Neural cell (in vitro differentiated cells): Measurements from ENCODE around the gene WIZ. TPM values are rescaled to one million over a fixed set of nuclear protein-coding genes. Genes with fewer than 3 reads are reported as not detected.

Source experiments
- H2AFZ ChIP-seq: fragments of 200-600, 300-800 bp; sonication (generic), shearing (Covaris generic); 2 replicates; pipeline ENCODE4 v1.6.0; 2014; ENCODE audit warnings: low read depth, mild to moderate bottlenecking, antibody characterized with exemption, low read length, moderate library complexity
- H3F3A ChIP-seq: fragments of 200-600 bp; shearing (Covaris generic); 2 replicates; pipeline ENCODE4 v1.6.1; 2016; ENCODE audit warnings: mild to moderate bottlenecking, moderate library complexity, mixed read lengths, antibody characterized with exemption, low read length; ENCODE audit not compliant: insufficient read depth, poor library complexity, severe bottlenecking
- H3K27ac ChIP-seq: fragments of 200-600, 300-800 bp; sonication (generic), shearing (Covaris generic); 2 replicates; pipeline ENCODE4 v1.5.1; 2014; ENCODE audit warnings: mild to moderate bottlenecking, low read length, moderate library complexity
- H3K27me3 ChIP-seq: fragments of 300-800, 200-600 bp; sonication (generic), shearing (Covaris generic); 2 replicates; pipeline ENCODE4 v1.6.0; 2014; ENCODE audit warnings: mild to moderate bottlenecking, low read depth, low read length, moderate library complexity; ENCODE audit not compliant: insufficient read depth
- H3K36me3 ChIP-seq: fragments of 300-800, 200-600 bp; sonication (generic), shearing (Covaris generic); 2 replicates; pipeline ENCODE4 v1.5.1; 2014; ENCODE audit warnings: mild to moderate bottlenecking, antibody characterized with exemption, low read length, moderate library complexity; ENCODE audit not compliant: insufficient read depth
- H3K4me2 ChIP-seq: fragments of 300-800, 200-600 bp; sonication (generic), shearing (Covaris generic); 2 replicates; pipeline ENCODE4 v1.6.0; 2014; ENCODE audit warnings: mild to moderate bottlenecking, low read length
- H3K4me3 ChIP-seq: fragments of 300-800, 200-600 bp; sonication (generic), shearing (Covaris generic); 2 replicates; pipeline ENCODE4 v1.5.1; 2014; ENCODE audit warnings: mild to moderate bottlenecking, low read length, moderate library complexity
- H3K79me2 ChIP-seq: fragments of 200-600 bp; shearing (Covaris generic); replicated peaks from 2 replicates; pipeline ENCODE4 v1.6.0; 2014; ENCODE audit warnings: mild to moderate bottlenecking, low read length, moderate library complexity; ENCODE audit not compliant: insufficient read depth
- H3K9ac ChIP-seq: fragments of 300-800, 200-600 bp; sonication (generic), shearing (Covaris generic); 2 replicates; pipeline ENCODE4 v1.6.1; 2016; ENCODE audit warnings: mild to moderate bottlenecking, low read length, mixed read lengths
- H3K9me2 ChIP-seq: fragments of 200-600 bp; shearing (Covaris generic); 2 replicates; pipeline ENCODE4 v1.6.1; 2016; ENCODE audit warnings: mild to moderate bottlenecking, low read length, mixed read lengths; ENCODE audit not compliant: insufficient read depth
- H3K9me3 ChIP-seq: fragments of 200-600, 300-800 bp; sonication (generic), shearing (Covaris generic); 2 replicates; pipeline ENCODE4 v1.6.1; 2016; ENCODE audit warnings: mild to moderate bottlenecking, mixed run types, low read length, moderate library complexity, mixed read lengths
- H4K20me1 ChIP-seq: fragments of 200-600 bp; shearing (Covaris generic); 2 replicates; pipeline ENCODE4 v1.6.1; 2016; ENCODE audit warnings: mild to moderate bottlenecking, mixed run types; ENCODE audit not compliant: insufficient read depth
- CTCF ChIP-seq: fragments of 450-650 bp; IDR thresholded peaks from 2 replicates; pipeline ENCODE4 v1.5.1; 2014; ENCODE audit warnings: antibody characterized with exemption, mild to moderate bottlenecking, moderate library complexity; ENCODE audit not compliant: poor library complexity, severe bottlenecking
- EP300 ChIP-seq: fragments of 450-650 bp; conservative IDR thresholded peaks from 2 replicates; pipeline ENCODE4 v1.6.1; 2014; ENCODE audit warnings: antibody characterized with exemption, mild to moderate bottlenecking, moderate library complexity; ENCODE audit not compliant: poor library complexity, severe bottlenecking
- EZH2 ChIP-seq: fragments of 200-600, 300-800 bp; shearing (Covaris generic), sonication (generic); IDR thresholded peaks from 2 replicates; pipeline ENCODE4 v1.6.1; 2014; ENCODE audit warnings: antibody characterized with exemption, low read length, borderline replicate concordance, mild to moderate bottlenecking; ENCODE audit not compliant: insufficient read depth, poor library complexity, severe bottlenecking
- MXI1 ChIP-seq: fragments of 450-650 bp; conservative IDR thresholded peaks from 2 replicates; pipeline ENCODE4 v1.6.1; 2014; ENCODE audit warnings: antibody characterized with exemption, mild to moderate bottlenecking; ENCODE audit not compliant: poor library complexity, severe bottlenecking
- POLR2AphosphoS5 ChIP-seq: IDR thresholded peaks from 2 replicates; pipeline ENCODE4 v1.6.1; 2012
- RAD21 ChIP-seq: fragments of 450-650 bp; conservative IDR thresholded peaks from 2 replicates; pipeline ENCODE4 v1.6.1; 2014; ENCODE audit warnings: antibody characterized with exemption, mild to moderate bottlenecking, moderate library complexity
- SMC3 ChIP-seq: fragments of 450-650 bp; conservative IDR thresholded peaks from 2 replicates; pipeline ENCODE4 v1.6.1; 2014; ENCODE audit warnings: antibody characterized with exemption, mild to moderate bottlenecking, moderate library complexity; ENCODE audit not compliant: poor library complexity
- TAF1 ChIP-seq: IDR thresholded peaks from 2 replicates; pipeline ENCODE4 v1.6.1; 2012; ENCODE audit warnings: low read depth
- polyA plus RNA-seq: library from polyadenylated mRNA; depleted of rRNA; stranded (reverse); fragments of >200 nt; gene quantifications from 2 replicates; pipeline ENCODE4 v1.2.3, GENCODE V29; 2014
- TF ChIP-seq, protein P1 (sequence below): IDR thresholded peaks from 2 replicates; pipeline ENCODE4 v1.6.1; 2012; ENCODE audit warnings: borderline replicate concordance

WIZ gene
- polyA plus RNA-seq, 1 donor from 2014 or later: 13.0 TPM

DNA sequence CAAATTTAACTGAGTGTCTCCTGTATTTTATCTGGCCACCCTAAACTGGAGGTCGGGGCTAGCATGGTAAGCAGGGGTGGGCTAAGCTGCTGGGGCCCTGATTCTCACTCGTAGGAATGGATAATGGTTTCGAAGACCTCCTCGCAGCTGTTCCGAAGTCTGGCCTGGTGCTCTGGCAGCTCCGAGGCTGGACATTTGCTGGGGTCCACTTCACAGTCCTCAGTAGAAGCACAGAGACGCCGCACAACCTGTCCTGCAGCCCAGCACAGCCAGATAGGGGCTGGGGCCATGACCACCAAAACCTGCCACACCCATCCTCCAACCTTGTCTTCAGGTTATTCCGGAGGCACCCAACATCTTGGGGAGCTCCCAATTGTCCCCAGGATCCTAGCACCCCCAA, 6.2 kb upstream of the WIZ start:
- no peak overlapping the region for H3K27ac ChIP-seq
- H4K20me1 ChIP-seq: no peaks in the 10 kb centered on the region
- TF ChIP-seq EP300: no peak
- TF ChIP-seq SMC3: no peak
- TF ChIP-seq EZH2: no peak
- TF ChIP-seq TAF1: no peak
- no peak for TF ChIP-seq POLR2AphosphoS5
- no peak for TF ChIP-seq CTCF
- TF ChIP-seq, protein P1, sequence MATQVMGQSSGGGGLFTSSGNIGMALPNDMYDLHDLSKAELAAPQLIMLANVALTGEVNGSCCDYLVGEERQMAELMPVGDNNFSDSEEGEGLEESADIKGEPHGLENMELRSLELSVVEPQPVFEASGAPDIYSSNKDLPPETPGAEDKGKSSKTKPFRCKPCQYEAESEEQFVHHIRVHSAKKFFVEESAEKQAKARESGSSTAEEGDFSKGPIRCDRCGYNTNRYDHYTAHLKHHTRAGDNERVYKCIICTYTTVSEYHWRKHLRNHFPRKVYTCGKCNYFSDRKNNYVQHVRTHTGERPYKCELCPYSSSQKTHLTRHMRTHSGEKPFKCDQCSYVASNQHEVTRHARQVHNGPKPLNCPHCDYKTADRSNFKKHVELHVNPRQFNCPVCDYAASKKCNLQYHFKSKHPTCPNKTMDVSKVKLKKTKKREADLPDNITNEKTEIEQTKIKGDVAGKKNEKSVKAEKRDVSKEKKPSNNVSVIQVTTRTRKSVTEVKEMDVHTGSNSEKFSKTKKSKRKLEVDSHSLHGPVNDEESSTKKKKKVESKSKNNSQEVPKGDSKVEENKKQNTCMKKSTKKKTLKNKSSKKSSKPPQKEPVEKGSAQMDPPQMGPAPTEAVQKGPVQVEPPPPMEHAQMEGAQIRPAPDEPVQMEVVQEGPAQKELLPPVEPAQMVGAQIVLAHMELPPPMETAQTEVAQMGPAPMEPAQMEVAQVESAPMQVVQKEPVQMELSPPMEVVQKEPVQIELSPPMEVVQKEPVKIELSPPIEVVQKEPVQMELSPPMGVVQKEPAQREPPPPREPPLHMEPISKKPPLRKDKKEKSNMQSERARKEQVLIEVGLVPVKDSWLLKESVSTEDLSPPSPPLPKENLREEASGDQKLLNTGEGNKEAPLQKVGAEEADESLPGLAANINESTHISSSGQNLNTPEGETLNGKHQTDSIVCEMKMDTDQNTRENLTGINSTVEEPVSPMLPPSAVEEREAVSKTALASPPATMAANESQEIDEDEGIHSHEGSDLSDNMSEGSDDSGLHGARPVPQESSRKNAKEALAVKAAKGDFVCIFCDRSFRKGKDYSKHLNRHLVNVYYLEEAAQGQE: no peak
- no peak for TF ChIP-seq MXI1
- no peak for TF ChIP-seq RAD21
- no peaks in the 10 kb centered on the region for H3K79me2 ChIP-seq
- H3F3A ChIP-seq: no peaks in the 10 kb centered on the region
- H3K9me2 ChIP-seq: no peaks in the 10 kb centered on the region
- no peak overlapping the region for H3K4me2 ChIP-seq
- no peak overlapping the region for H3K9ac ChIP-seq
- H3K9me3 ChIP-seq: no peaks in the 10 kb centered on the region
- H3K36me3 ChIP-seq: no peaks in the 10 kb centered on the region
- no peak overlapping the region for H3K4me3 ChIP-seq
- peaks cover 72% of the 10 kb centered on the region for H3K27me3 ChIP-seq
- H2AFZ ChIP-seq: no peak overlapping the region

DNA sequence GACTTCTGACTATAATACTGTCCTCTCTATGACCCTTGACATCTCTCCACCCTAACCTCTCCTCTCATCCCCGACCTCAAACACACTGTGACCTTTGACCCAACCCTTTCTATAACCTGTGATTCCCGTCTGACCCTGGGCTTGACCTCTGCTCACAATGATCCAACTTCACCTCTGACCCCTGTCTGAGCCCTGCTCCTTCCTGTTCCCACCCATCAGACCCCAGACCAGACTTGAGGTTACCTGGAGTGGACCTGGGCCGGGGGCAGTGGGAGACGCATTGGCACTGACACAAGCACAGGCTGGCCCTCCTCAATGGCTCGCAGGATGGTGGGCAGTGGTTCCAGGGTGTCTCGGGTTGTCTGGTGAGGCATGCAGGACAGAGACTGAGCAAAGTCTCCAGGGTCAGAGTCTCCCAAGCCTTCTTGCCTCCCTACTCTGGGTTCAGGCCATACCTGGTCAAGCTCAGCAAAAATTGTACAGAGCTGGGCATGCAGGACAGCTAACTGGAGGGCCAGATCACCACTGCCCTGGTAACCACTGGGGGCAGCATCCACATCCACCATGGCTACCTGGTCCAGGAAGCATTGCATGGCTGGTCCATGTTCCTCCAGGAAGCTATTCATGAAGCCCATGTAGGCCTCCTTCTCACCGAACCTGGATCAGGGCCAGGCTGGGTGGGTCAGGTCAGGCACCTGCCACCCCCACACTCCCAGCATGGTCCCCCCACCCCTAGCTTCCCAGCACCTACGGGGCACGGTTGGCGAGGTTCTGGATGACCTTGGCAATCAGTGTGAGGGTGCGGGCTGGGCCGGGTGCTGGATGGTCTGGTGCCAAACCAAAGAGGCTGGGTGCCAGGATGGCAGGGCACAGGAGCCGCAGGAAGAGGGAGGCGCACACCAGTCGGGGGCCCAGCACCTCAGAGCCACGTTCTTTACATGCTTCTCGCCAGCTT, 4.4 kb upstream of the WIZ start:
- H3K27me3 ChIP-seq: peaks cover 61% of the 10 kb centered on the region
- H4K20me1 ChIP-seq: no peaks in the 10 kb centered on the region
- H3K9me2 ChIP-seq: no peaks in the 10 kb centered on the region
- no peak overlapping the region for H3K4me3 ChIP-seq
- no peaks in the 10 kb centered on the region for H3K9me3 ChIP-seq
- peaks cover 8% of the 10 kb centered on the region for H3F3A ChIP-seq
- H3K4me2 ChIP-seq: no peak overlapping the region
- H3K36me3 ChIP-seq: no peaks in the 10 kb centered on the region
- H2AFZ ChIP-seq: no peak overlapping the region
- no peaks in the 10 kb centered on the region for H3K79me2 ChIP-seq
- H3K27ac ChIP-seq: no peak overlapping the region
- H3K9ac ChIP-seq: no peak overlapping the region
- TF ChIP-seq POLR2AphosphoS5: no peak
- TF ChIP-seq, protein P1: no peak
- TF ChIP-seq TAF1: no peak
- no peak for TF ChIP-seq MXI1
- TF ChIP-seq EZH2: no peak
- no peak for TF ChIP-seq EP300
- TF ChIP-seq RAD21: no peak
- no peak for TF ChIP-seq SMC3
- no peak for TF ChIP-seq CTCF
